Osteocyte (in vitro differentiated cells): Measurements from ENCODE around the gene RBBP7. TPM values are rescaled to one million over a fixed set of nuclear protein-coding genes. Genes with fewer than 3 reads are reported as not detected.

ENCODE experiments used
- DNase-seq: peaks from one replicate; pipeline ENCODE4 v3.0.0; 2021; ENCODE audit warnings: mixed read lengths; ENCODE audit not compliant: unreplicated experiment; ENCODE audit errors: extremely low spot score
- H3K27ac Mint-ChIP-seq: one replicate; pipeline ENCODE4 v1.8.0; 2021; ENCODE audit warnings: mild to moderate bottlenecking, mixed read lengths; ENCODE audit not compliant: unreplicated experiment
- H3K27me3 Mint-ChIP-seq: one replicate; pipeline ENCODE4 v1.8.0; 2021; ENCODE audit warnings: mixed read lengths; ENCODE audit not compliant: unreplicated experiment
- H3K36me3 Mint-ChIP-seq: one replicate; pipeline ENCODE4 v1.8.0; 2021; ENCODE audit warnings: mixed read lengths; ENCODE audit not compliant: unreplicated experiment
- H3K4me1 Mint-ChIP-seq: one replicate; pipeline ENCODE4 v1.8.0; 2021; ENCODE audit warnings: mixed read lengths; ENCODE audit not compliant: unreplicated experiment
- H3K4me3 Mint-ChIP-seq: one replicate; pipeline ENCODE4 v1.8.0; 2021; ENCODE audit warnings: mild to moderate bottlenecking, moderate library complexity, mixed read lengths; ENCODE audit not compliant: unreplicated experiment
- H3K9me3 Mint-ChIP-seq: one replicate; pipeline ENCODE4 v1.8.0; 2021; ENCODE audit warnings: mixed read lengths; ENCODE audit not compliant: unreplicated experiment
- CTCF ChIP-seq: fragments of 200-600 bp; sonication (generic); IDR thresholded peaks from 2 replicates; pipeline ENCODE4 v1.5.0; 2021; ENCODE audit warnings: antibody characterized with exemption, mild to moderate bottlenecking, moderate library complexity
- total RNA-seq: library from RNA; stranded (reverse); gene quantifications from 2 replicates; pipeline ENCODE4 v1.2.1, GENCODE V29; 2021

RBBP7 gene
- total RNA-seq, 1 donor from 2014 or later = 148 TPM

GRCh38 chrX:16910376-16910775 lies 40.2 kb upstream of the RBBP7 start:
- no peak overlapping the region for H3K27ac Mint-ChIP-seq
- no peak for DNase-seq
- TF ChIP-seq CTCF = no peak
- no peaks in the 10 kb centered on the region for H3K4me1 Mint-ChIP-seq
- H3K9me3 Mint-ChIP-seq = no peaks in the 10 kb centered on the region
- no peaks in the 10 kb centered on the region for H3K36me3 Mint-ChIP-seq
- peaks cover 6% of the 10 kb centered on the region for H3K27me3 Mint-ChIP-seq
- no peak overlapping the region for H3K4me3 Mint-ChIP-seq

- no peaks in the 10 kb centered on the region for H3K36me3 Mint-ChIP-seq
- H3K4me3 Mint-ChIP-seq = no peak overlapping the region
- H3K27me3 Mint-ChIP-seq = peaks cover 15% of the 10 kb centered on the region
- no peak for TF ChIP-seq CTCF
- DNase-seq = no peak
- peaks cover 3% of the 10 kb centered on the region for H3K9me3 Mint-ChIP-seq
- no peaks in the 10 kb centered on the region for H3K4me1 Mint-ChIP-seq
- H3K27ac Mint-ChIP-seq = no peak overlapping the region
Measured at GRCh38 chrX:16903274-16904022, 33.3 kb upstream of the RBBP7 start.

GRCh38 chrX:16897445-16897844 lies 27.3 kb upstream of the RBBP7 start:
- no peak overlapping the region for H3K4me3 Mint-ChIP-seq
- H3K36me3 Mint-ChIP-seq = no peaks in the 10 kb centered on the region
- no peaks in the 10 kb centered on the region for H3K9me3 Mint-ChIP-seq
- peaks cover 6% of the 10 kb centered on the region for H3K4me1 Mint-ChIP-seq
- no peak for DNase-seq
- peaks cover 9% of the 10 kb centered on the region for H3K27me3 Mint-ChIP-seq
- no peak overlapping the region for H3K27ac Mint-ChIP-seq
- no peak for TF ChIP-seq CTCF

GRCh38 chrX:16892504-16893362 lies 22.6 kb upstream of the RBBP7 start:
- Mint-ChIP-seq H3K27ac (no peak overlapping the region), H3K4me3 (no peak overlapping the region), H3K36me3 (no peaks in the 10 kb centered on the region), H3K9me3 (no peaks in the 10 kb centered on the region), H3K4me1 (peaks cover 6% of the 10 kb centered on the region), H3K27me3 (no peaks in the 10 kb centered on the region)
- TF ChIP-seq CTCF = peak; percentile 95
- DNase-seq = peak; percentile 88

- no peak for TF ChIP-seq CTCF
- Mint-ChIP-seq H3K27me3 (peaks cover 5% of the 10 kb centered on the region), H3K27ac (no peak overlapping the region), H3K4me3 (no peak overlapping the region), H3K36me3 (no peaks in the 10 kb centered on the region), H3K9me3 (no peaks in the 10 kb centered on the region), H3K4me1 (peaks cover 11% of the 10 kb centered on the region)
- no peak for DNase-seq
Measured at GRCh38 chrX:16885628-16886027, 15.5 kb upstream of the RBBP7 start.
